GM10248 (cell line): ENCODE data around the gene WNT5A.

Source experiments
- CTCF ChIA-PET: fragments of 300-600 bp; sonication (Branson Sonifier 250); formaldehyde crosslinking; extraction: SDS; loops from one replicate; lab custom pipeline; 2021; ENCODE audit warnings: antibody characterized with exemption; lab: Yijun Ruan, JAX
- POLR2A ChIA-PET: fragments of 350-650 bp; sonication (Branson Sonifier 250); formaldehyde crosslinking; extraction: SDS; loops from one replicate; lab custom pipeline; 2020; ENCODE audit warnings: antibody characterized with exemption; lab: Yijun Ruan, JAX
- DNase-seq: peaks from one replicate; pipeline ENCODE4 v3.0.0; 2012; ENCODE audit errors: extremely low spot score
- CTCF ChIP-seq: IDR thresholded peaks from 2 replicates; pipeline ENCODE4 v1.5.1; 2012; ENCODE audit warnings: mild to moderate bottlenecking, low read depth; ENCODE audit errors: extremely low read depth, missing control alignments, control extremely low read depth

Gene WNT5A

GRCh38 chr3:55455915-55456314, 31.2 kb downstream of the WNT5A start:
- ChIA-PET POLR2A (no interaction called here), CTCF (no interaction called here)
- no peak for TF ChIP-seq CTCF
- DNase-seq: no peak

- CTCF ChIA-PET: no interaction called here
- POLR2A ChIA-PET: no interaction called here
- no peak for TF ChIP-seq CTCF
- DNase-seq: no peak
Observed at GRCh38 chr3:55454611-55455010, 32.5 kb downstream of the WNT5A start.

GRCh38 chr3:55453886-55454496, 33.1 kb downstream of the WNT5A start:
- POLR2A ChIA-PET: no interaction called here
- no peak for TF ChIP-seq CTCF
- DNase-seq: no peak
- CTCF ChIA-PET: interaction anchor here (1.1 kb wide), 1 partner anchor 267 kb away, joined by 3 read pairs; no protein-coding TSS in a partner anchor

GRCh38 chr3:55452886-55453285, 34.2 kb downstream of the WNT5A start:
- ChIA-PET CTCF (no interaction called here), POLR2A (no interaction called here)
- no peak for TF ChIP-seq CTCF
- no peak for DNase-seq

- no peak for DNase-seq
- no peak for TF ChIP-seq CTCF
- CTCF ChIA-PET: no interaction called here
- POLR2A ChIA-PET: no interaction called here
Observed at GRCh38 chr3:55449527-55449926, 37.6 kb downstream of the WNT5A start.

- no peak for DNase-seq
- CTCF ChIA-PET: no interaction called here
- POLR2A ChIA-PET: no interaction called here
- no peak for TF ChIP-seq CTCF
Observed at GRCh38 chr3:55446850-55447249, 40.3 kb downstream of the WNT5A start.
